H9 (cell line): ENCODE results near the gene CCNO. TPM values are rescaled to one million over a fixed set of nuclear protein-coding genes. Genes with fewer than 3 reads are reported as not detected.

Experiments used
- DNase-seq: peaks from one replicate; pipeline ENCODE4 v3.0.0-alpha.2; 2017
- H2AFZ ChIP-seq: one replicate; pipeline ENCODE4 v1.6.1; 2013; ENCODE audit warnings: mild to moderate bottlenecking, low read length, control low read depth, moderate library complexity
- H2AK5ac ChIP-seq: 2 replicates; pipeline ENCODE4 v1.6.1; 2013; ENCODE audit warnings: low read length, control low read depth, mixed read lengths; ENCODE audit not compliant: insufficient read length
- H2BK120ac ChIP-seq: one replicate; pipeline ENCODE4 v1.6.1; 2013; ENCODE audit warnings: low read depth, mild to moderate bottlenecking, low read length, control low read depth, inconsistent platforms; ENCODE audit not compliant: poor library complexity, severe bottlenecking
- H2BK12ac ChIP-seq: 2 replicates; pipeline ENCODE4 v1.6.1; 2013; ENCODE audit warnings: low read length, control low read depth, mixed read lengths, low read depth; ENCODE audit not compliant: insufficient read length
- H2BK15ac ChIP-seq: 2 replicates; pipeline ENCODE4 v1.6.1; 2013; ENCODE audit warnings: low read depth, low read length, control low read depth
- H2BK20ac ChIP-seq: one replicate; pipeline ENCODE4 v1.6.1; 2013; ENCODE audit warnings: low read depth, mild to moderate bottlenecking, low read length, control low read depth, inconsistent platforms; ENCODE audit not compliant: poor library complexity, severe bottlenecking
- H2BK5ac ChIP-seq: 2 replicates; pipeline ENCODE4 v1.6.1; 2013; ENCODE audit warnings: low read length, control low read depth, mixed read lengths; ENCODE audit not compliant: insufficient read length
- H3K14ac ChIP-seq: 2 replicates; pipeline ENCODE4 v1.6.1; 2013; ENCODE audit warnings: low read length, control low read depth; ENCODE audit not compliant: insufficient read depth
- H3K18ac ChIP-seq: 2 replicates; pipeline ENCODE4 v1.6.1; 2013; ENCODE audit warnings: low read depth, mild to moderate bottlenecking, mixed read lengths, low read length, control low read depth; ENCODE audit not compliant: insufficient read length
- H3K23ac ChIP-seq: 2 replicates; pipeline ENCODE4 v1.6.1; 2013; ENCODE audit warnings: low read length, control low read depth, mixed read lengths, low read depth; ENCODE audit not compliant: insufficient read length
- H3K23me2 ChIP-seq: 2 replicates; pipeline ENCODE4 v1.6.1; 2013; ENCODE audit warnings: low read depth, mild to moderate bottlenecking, mixed read lengths, low read length, control low read depth; ENCODE audit not compliant: insufficient read length, poor library complexity, severe bottlenecking
- H3K27ac ChIP-seq: 2 replicates; pipeline ENCODE4 v1.5.1; 2013; ENCODE audit warnings: low read length, control low read depth, mixed read lengths, low read depth; ENCODE audit not compliant: insufficient read length
- H3K27me3 ChIP-seq: 2 replicates; pipeline ENCODE4 v1.6.1; 2013; ENCODE audit warnings: low read length, control low read depth, inconsistent platforms; ENCODE audit not compliant: insufficient read depth
- H3K4ac ChIP-seq: 2 replicates; pipeline ENCODE4 v1.6.1; 2013; ENCODE audit warnings: low read depth, mild to moderate bottlenecking, control low read depth, inconsistent platforms, low read length, moderate library complexity
- H3K4me1 ChIP-seq: 2 replicates; pipeline ENCODE4 v1.6.1; 2013; ENCODE audit warnings: low read length, control low read depth, inconsistent platforms; ENCODE audit not compliant: insufficient read depth
- H3K4me2 ChIP-seq: 2 replicates; pipeline ENCODE4 v1.6.1; 2013; ENCODE audit warnings: low read length, control low read depth, mixed read lengths; ENCODE audit not compliant: insufficient read length, insufficient read depth
- H3K56ac ChIP-seq: 2 replicates; pipeline ENCODE4 v1.6.1; 2013; ENCODE audit warnings: low read depth, mild to moderate bottlenecking, mixed read lengths, low read length, control low read depth; ENCODE audit not compliant: insufficient read length
- H3K79me1 ChIP-seq: 2 replicates; pipeline ENCODE4 v1.6.1; 2013; ENCODE audit warnings: low read depth, mild to moderate bottlenecking, moderate library complexity, low read length, control low read depth, inconsistent platforms; ENCODE audit not compliant: insufficient read depth, poor library complexity, severe bottlenecking
- H3K79me2 ChIP-seq: 2 replicates; pipeline ENCODE4 v1.6.1; 2013; ENCODE audit warnings: low read length, control low read depth, inconsistent platforms; ENCODE audit not compliant: insufficient read depth
- H3K9ac ChIP-seq: 2 replicates; pipeline ENCODE4 v1.6.1; 2013; ENCODE audit warnings: low read length, control low read depth, mixed read lengths; ENCODE audit not compliant: insufficient read length; ENCODE audit errors: extremely low read depth
- H3K9me3 ChIP-seq: one replicate; pipeline ENCODE4 v1.6.1; 2013; ENCODE audit warnings: low read depth, low read length, inconsistent platforms; ENCODE audit not compliant: control insufficient read depth
- H3T11ph ChIP-seq: one replicate; pipeline ENCODE4 v1.6.1; 2013; ENCODE audit warnings: mild to moderate bottlenecking, low read length, control low read depth, inconsistent platforms
- H4K20me1 ChIP-seq: one replicate; pipeline ENCODE4 v1.6.1; 2013; ENCODE audit not compliant: control insufficient read depth, insufficient read length, insufficient read depth
- H4K5ac ChIP-seq: 2 replicates; pipeline ENCODE4 v1.6.1; 2013; ENCODE audit warnings: low read depth, mild to moderate bottlenecking, mixed read lengths, low read length, control low read depth; ENCODE audit not compliant: insufficient read length
- H4K8ac ChIP-seq: replicated peaks from 2 replicates; pipeline ENCODE4 v1.6.1; 2013; ENCODE audit warnings: low read length, control low read depth, mixed read lengths, low read depth; ENCODE audit not compliant: insufficient read length
- H4K91ac ChIP-seq: 2 replicates; pipeline ENCODE4 v1.6.1; 2013; ENCODE audit warnings: low read depth, mild to moderate bottlenecking, moderate library complexity, mixed read lengths, low read length, control low read depth; ENCODE audit not compliant: insufficient read length
- H3K27ac Mint-ChIP-seq, 3 experiments: 2 replicates in 2 of 3; 3 replicates in 1 of 3; pipeline ENCODE4 v1.8.0; 2020 to 2021; ENCODE audit warnings: mixed read lengths in 3 of 3, mild to moderate bottlenecking in 1 of 3, moderate library complexity in 1 of 3
- H3K27me3 Mint-ChIP-seq: 2 replicates; pipeline ENCODE4 v1.8.0; 2021; ENCODE audit warnings: low read depth, mild to moderate bottlenecking, moderate library complexity, mixed read lengths
- H3K36me3 Mint-ChIP-seq, 3 experiments: 2 replicates in 2 of 3; 3 replicates in 1 of 3; pipeline ENCODE4 v1.8.0; 2020 to 2021; ENCODE audit warnings: low read depth in 3 of 3, mixed read lengths in 3 of 3; ENCODE audit not compliant: insufficient read depth in 1 of 3
- H3K4me1 Mint-ChIP-seq, 2 experiments: 2 replicates each; pipeline ENCODE4 v1.8.0; 2020; ENCODE audit warnings: mixed read lengths in 2 of 2
- H3K4me3 Mint-ChIP-seq, 2 experiments: 2 replicates in 1 of 2; 3 replicates in 1 of 2; pipeline ENCODE4 v1.8.0; 2020 to 2021; ENCODE audit warnings: mild to moderate bottlenecking in 2 of 2, mixed read lengths in 2 of 2, moderate library complexity in 1 of 2
- H3K9me3 Mint-ChIP-seq, 2 experiments: 2 replicates in 1 of 2; 3 replicates in 1 of 2; pipeline ENCODE4 v1.8.0; 2020; ENCODE audit warnings: mild to moderate bottlenecking in 2 of 2, mixed read lengths in 2 of 2, moderate library complexity in 1 of 2
- WGBS: extraction: QIAGEN DNeasy Blood & Tissue Kit; methylation state at CpG from one replicate; pipeline ENCODE4 v1.1.7; 2013; ENCODE audit warnings: missing lambda C conversion rate, low lambda C conversion rate, mixed read lengths; ENCODE audit not compliant: insufficient read length; ENCODE audit errors: extremely low coverage; 5-methylcytosine and 5-hydroxymethylcytosine counted together
- total RNA-seq: library from RNA; stranded (reverse); gene quantifications from 2 replicates; pipeline ENCODE4 v1.2.1, GENCODE V29; 2021
- TF ChIP-seq, protein P1 (sequence below): fragments of 200-600 bp; sonication (generic); conservative IDR thresholded peaks from 3 replicates; pipeline ENCODE4 v1.8.0; 2021; ENCODE audit warnings: antibody characterized with exemption, mild to moderate bottlenecking

The CCNO gene
- total RNA-seq, 1 experiment from 2014 or later, result 0.24 TPM

- Histone ChIP-seq H2AFZ (no peak overlapping the region), H3K18ac (no peak overlapping the region), H3K27me3 (peaks cover 1% of the 10 kb centered on the region; the same call in 1 of the 2 replicates), H2AK5ac (no peak overlapping the region), H3K9ac (no peak overlapping the region), H3K4me2 (no peak overlapping the region), H3K79me2 (no peaks in the 10 kb centered on the region), H4K8ac (no peak overlapping the region), H3K56ac (no peak overlapping the region), H4K91ac (no peak overlapping the region), H3K9me3 (no peaks in the 10 kb centered on the region), H3K23ac (no peak overlapping the region), H3K14ac (no peak overlapping the region), H3K4me1 (no peaks in the 10 kb centered on the region), H4K5ac (no peak overlapping the region), H3K27ac (no peak overlapping the region), H3K23me2 (no peaks in the 10 kb centered on the region), H2BK5ac (no peak overlapping the region), H2BK120ac (no peak overlapping the region), H2BK15ac (no peak overlapping the region), H2BK20ac (no peak overlapping the region), H4K20me1 (no peaks in the 10 kb centered on the region), H3K79me1 (no peaks in the 10 kb centered on the region), H3T11ph (no peak overlapping the region), H2BK12ac (no peak overlapping the region), H3K4ac (no peak overlapping the region)
- DNase-seq, result no peak
- Mint-ChIP-seq H3K27me3 (peaks cover 60% of the 10 kb centered on the region), H3K4me3 (no peak overlapping the region), H3K36me3 (no peaks in the 10 kb centered on the region), H3K9me3 (peaks cover 0 to 3% of the 10 kb centered on the region in 2 experiments; a peak in 1 of 5 replicates), H3K4me1 (peaks cover 0 to 3% of the 10 kb centered on the region in 2 experiments; a peak in 1 of 4 replicates), H3K27ac (no peak overlapping the region)
- TF ChIP-seq, protein P1, sequence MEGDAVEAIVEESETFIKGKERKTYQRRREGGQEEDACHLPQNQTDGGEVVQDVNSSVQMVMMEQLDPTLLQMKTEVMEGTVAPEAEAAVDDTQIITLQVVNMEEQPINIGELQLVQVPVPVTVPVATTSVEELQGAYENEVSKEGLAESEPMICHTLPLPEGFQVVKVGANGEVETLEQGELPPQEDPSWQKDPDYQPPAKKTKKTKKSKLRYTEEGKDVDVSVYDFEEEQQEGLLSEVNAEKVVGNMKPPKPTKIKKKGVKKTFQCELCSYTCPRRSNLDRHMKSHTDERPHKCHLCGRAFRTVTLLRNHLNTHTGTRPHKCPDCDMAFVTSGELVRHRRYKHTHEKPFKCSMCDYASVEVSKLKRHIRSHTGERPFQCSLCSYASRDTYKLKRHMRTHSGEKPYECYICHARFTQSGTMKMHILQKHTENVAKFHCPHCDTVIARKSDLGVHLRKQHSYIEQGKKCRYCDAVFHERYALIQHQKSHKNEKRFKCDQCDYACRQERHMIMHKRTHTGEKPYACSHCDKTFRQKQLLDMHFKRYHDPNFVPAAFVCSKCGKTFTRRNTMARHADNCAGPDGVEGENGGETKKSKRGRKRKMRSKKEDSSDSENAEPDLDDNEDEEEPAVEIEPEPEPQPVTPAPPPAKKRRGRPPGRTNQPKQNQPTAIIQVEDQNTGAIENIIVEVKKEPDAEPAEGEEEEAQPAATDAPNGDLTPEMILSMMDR, result no peak
- no CpG with 5 or more reads among the region's 4 CpGs for WGBS
Measured at GRCh38 chr5:55241746-55242145, 8.3 kb upstream of the CCNO start.
